ENCODE measurements around the gene RIC3.

RIC3 gene

GRCh38 chr11:8087756-8088155 lies 81.1 kb downstream of the RIC3 start:
- DNase-seq (ENCODE audit: low read depth in 1 of 2, low spot score in 1 of 2) = no peak

DNA sequence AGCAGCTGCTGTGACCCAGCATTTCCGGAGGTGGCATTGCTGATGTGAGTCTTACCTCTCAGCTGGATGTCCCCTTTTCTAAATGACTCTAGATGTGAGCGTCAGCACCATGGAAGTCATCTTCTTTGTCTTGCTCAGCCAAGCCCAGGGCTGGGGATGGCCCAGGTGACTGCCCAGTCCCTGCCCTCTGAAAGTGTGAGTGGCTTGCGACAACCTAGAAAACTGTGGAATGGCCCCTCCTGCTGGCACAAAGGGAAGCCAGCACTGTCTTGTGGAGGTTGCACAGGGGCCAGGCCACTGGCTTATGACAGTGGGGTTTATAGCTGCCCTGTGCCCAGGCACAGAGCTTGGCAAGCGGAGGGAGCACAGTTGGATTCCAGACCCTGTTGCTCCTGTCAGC lies 81.6 kb downstream of the RIC3 start:
- no peak for DNase-seq (ENCODE audit: low read depth in 1 of 2, low spot score in 1 of 2)

DNA sequence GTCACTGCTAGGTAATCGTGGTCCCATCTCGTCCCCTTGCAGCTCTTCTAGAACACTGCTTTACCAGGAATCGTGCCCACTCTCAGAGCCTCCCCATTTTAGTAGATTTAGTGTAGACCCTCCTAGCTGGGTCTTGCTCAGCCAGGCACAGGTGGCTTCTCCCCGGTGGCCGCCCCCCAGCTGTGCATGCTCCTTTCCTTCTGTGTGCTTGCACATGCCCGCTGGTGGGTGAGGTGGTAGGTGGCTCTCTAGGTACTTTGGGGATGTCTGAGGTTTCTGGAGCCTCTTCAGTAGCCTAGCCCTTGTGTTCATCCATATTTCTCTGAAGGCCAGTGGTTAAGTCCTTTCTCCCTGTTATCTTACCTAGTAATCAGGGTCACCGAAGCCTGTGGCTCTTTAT lies 82.3 kb downstream of the RIC3 start:
- DNase-seq (ENCODE audit: low read depth in 1 of 2, low spot score in 1 of 2) = no peak

GRCh38 chr11:8086001-8086479 lies 82.8 kb downstream of the RIC3 start:
- no peak for DNase-seq (ENCODE audit: low read depth in 1 of 2, low spot score in 1 of 2)

DNA sequence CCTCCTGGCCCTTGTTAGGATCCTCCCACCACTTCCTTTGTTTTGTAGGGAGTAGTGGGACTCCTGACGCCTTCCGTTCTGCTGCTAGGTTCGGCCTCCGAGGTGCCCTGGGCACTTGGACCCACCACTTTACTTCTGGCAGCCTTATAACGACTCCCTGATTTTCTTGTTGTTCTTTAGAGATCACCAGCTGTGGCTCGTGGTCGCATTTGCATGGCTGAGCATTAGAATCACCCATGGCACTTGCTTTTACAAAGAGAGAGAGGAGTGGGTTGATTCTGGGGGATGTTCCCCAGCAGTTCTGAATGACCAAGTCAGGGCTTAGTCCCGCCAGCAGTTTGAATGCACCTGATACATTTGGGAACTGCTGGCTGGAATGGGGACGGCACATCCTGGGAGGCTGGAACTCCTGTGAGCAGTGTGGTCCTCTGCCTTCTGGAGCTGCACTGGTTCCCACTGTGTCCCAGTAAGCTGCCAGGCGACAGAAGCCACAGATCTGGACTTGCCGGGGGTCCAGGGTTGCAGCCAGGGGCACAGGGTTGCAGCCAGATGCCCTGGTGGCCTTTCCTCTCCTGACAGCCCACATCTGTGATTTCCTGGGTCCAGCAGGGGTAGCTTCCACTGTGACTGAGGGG lies 83.7 kb downstream of the RIC3 start:
- DNase-seq (ENCODE audit: low read depth in 1 of 2, low spot score in 1 of 2) = no peak

DNA sequence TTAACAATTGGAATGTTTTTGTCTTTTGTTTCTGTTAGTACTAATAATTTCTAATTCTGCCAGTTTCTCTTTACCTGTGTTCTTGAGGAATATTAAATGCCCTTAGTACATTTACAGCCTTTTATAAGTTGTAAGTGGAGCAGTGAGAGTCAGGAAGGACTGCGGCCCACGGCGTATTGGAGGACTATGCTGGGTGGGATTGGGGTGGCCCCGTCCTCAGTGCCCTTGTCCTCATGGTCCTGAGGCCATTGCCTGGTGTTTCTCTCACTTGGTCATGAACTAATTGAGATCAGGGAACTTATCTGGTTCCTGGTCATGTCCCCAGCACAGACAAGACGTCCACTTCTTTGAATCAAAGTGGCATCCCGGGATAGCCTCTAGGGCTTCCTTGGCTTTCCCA lies 84.5 kb downstream of the RIC3 start:
- no peak for DNase-seq (ENCODE audit: low read depth in 1 of 2, low spot score in 1 of 2)

- DNase-seq (ENCODE audit: low read depth in 1 of 2, low spot score in 1 of 2) = no peak
Measured at GRCh38 chr11:8083871-8084281, 84.9 kb downstream of the RIC3 start.

- no peak for DNase-seq (ENCODE audit: low read depth in 1 of 2, low spot score in 1 of 2)
Measured at GRCh38 chr11:8083088-8083395, 85.8 kb downstream of the RIC3 start.

DNA sequence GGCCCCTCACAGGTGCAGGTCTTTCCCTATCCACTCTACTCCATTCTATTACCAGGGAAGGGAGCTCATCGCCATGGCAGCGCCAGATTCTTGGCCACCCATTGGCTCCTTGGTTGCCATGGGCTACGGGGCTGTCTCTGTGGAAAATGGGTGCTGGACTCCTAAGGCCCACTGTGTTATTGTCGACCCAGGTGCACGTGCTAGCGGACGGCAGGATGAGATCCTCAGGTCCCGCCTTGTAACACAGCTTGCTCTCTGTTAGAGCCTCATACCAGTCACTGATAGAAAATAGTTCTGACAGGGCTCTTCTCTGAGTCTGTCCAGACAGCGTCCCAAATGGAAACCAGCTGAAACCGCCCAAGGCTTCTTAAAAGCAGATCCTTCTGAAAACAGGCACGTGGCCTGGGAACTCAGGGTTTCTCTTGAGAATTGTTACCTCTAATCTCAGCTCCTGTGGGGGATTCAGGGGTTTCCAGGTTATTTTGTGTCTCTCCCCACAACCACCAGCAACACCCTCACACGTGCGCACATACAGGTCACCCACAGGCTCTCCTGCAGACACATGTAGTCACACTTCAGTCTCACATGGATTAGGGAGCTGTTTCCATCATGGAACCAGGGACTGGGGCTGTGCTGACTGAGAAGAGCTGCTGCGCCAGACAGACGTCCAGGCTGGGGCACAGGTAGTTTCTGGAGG lies 86.3 kb downstream of the RIC3 start:
- no peak for DNase-seq (ENCODE audit: low read depth in 1 of 2, low spot score in 1 of 2)

DNA sequence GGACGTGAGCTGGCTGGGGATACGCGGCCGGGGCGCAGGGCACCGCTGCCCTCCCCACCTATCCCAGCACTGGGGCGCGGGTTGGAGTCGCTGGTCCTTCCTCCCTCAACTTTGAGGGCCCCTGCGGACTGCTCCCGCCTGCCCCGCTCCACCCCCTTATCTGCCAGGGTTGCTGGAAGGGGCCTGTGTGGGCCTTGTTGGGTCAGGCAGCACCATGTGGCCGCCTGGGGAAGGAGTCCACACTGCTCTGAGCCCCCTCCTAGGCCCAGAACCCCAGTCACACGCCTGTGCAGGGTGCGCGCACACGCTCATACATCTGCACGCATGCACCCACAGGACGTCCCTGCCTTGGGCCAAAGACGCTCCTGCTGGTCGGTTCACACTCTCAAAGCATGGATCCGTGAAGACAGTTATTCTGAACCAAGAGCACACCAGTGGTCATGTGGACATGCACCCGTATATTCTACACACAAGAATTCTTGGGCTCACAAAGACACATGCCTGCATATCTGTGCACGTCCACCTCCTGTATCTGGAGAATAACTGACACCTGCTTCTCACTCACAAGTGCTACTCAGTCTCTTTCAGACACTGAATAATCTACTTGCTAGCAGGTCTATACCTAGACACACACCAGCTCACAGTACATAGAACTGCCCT lies 87.1 kb downstream of the RIC3 start:
- no peak for DNase-seq (ENCODE audit: low read depth in 1 of 2, low spot score in 1 of 2)

DNA sequence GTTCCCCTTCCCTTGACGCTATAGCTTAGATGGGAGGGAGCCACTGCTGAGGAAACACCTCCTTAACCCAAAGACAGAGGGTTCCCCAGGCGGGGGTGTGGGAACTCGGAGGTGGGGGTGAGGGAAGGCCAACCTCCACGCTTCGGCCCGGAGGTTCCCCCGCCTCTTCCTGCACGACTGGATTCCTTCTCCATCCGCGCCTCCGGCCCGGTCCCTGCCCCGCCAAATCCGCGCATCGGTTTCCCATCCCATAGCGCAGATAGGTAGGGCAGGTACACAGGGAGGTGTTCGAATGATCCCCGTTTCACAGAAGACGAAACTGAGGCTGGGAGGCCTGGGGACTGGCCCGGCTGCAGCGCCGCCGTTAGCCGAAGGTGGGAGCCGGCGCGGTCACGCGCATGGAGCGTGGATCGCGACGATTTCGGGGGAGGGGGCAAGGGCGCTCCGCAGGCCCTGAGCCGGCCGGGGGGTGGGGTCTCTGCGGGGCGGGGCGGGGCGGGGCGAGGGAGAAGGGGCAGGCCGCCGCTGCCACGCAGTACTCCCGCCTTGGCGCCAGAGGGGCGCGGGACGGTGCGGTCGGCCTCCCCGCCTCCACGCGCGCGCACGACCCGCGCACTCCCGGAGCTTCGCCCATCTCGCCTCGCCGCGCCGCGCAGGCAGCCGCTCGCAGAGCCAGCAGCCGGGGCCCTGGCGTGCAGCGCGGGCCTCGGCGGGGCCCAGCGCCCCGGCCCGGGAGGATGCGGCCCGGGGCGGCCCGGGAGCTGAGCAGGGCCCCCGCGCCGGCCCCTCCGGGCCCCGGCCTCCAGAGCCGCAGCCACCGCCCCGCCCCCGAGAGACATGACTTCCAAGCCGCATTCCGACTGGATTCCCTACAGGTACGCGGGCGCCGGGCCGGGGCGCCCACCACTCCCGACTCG lies 87.9 kb downstream of the RIC3 start, which contains the start of gene TUB:
TUB (plus strand) TSS at position 538 of the 917 bp plus-strand sequence; CDS start at position 838, 300 bp downstream.
- DNase-seq (ENCODE audit: low read depth in 1 of 2, low spot score in 1 of 2) = no peak

DNA sequence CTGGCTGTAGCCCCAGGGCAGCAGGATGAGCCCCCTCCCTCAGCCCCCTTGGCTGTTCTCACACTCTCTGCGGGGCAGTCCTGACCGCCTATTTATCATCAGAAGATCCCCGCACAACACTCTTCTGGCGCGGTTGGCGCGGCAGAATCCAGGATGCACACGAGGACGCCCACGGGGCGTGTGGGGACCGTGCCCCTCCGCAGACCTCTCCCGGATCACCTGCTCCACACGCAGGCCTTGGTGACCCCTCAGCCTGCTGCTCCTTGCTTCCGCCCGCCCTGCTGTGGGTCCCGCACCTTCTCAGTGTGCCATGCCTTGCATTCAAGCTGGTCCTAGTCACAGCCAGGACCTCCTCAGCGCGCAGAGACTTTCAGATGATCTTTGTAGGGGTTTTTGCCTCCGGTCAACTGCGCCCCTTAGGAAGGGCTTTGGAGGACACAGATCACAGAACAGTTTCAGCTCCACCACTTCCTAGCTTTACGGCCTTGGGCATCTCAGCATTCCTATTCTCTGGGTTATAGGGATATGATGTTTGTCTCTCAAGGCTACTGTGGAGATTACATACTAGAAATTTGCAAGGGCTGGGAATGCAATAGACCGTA lies 88.7 kb downstream of the RIC3 start:
- no peak for DNase-seq (ENCODE audit: low read depth in 1 of 2, low spot score in 1 of 2)

DNA sequence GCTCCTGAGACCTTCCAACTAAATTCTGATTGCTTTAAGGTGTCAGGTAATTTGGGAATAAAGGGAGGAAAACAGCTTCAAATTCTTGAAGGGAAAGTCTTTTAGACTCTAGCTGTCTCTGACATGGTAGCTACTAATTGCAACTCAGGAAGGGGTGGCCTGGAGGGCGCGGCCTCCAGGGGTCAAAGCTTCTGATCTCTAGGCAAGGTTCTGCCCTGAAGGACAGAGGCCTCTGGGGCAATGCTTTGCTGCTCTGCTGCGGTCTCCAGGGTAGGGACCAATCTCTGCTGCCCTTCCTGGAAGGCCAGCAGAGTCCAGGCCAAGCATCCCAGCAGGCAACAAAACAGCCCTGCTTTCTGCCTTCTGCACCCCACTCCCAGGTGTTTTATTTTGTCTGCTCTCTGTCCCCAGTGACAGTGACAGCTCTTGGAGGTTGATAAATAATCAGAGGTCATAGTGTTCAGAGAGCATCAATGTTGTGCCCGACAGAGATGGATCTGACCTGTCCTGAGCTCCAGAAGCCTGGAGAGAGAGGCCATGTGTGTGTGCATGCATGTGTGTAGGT lies 89.6 kb downstream of the RIC3 start:
- no peak for DNase-seq (ENCODE audit: low read depth in 1 of 2, low spot score in 1 of 2)

DNA sequence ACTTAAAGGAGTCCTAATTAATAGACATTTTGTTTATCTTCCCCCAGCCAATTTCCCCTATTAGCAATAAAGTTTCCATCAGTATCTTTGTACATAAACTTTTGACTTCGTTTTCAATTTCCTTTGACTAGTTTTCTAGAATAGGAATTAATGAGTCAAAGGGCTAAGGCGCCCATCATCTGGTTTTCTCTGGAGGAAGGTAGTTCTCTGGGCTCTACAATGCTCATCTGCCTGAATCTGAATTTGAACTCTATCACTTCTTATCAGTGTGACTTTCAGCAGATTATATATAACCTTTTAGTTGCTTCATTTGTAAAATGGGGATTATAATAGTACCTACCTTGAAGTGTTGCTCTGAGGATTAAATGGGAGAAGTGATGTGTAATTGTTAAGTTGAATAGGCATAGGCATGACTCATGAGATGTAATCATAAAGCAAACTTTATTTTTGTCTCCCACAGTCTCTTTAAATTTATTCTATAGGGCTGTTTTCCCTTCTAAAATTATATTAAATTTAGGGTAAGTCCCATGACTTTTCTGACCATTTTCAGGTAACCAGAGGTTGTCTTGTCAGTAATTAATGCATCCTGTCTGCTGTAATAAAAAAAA lies 93.6 kb downstream of the RIC3 start:
- DNase-seq (ENCODE audit: low read depth in 1 of 2, low spot score in 1 of 2) = no peak

DNA sequence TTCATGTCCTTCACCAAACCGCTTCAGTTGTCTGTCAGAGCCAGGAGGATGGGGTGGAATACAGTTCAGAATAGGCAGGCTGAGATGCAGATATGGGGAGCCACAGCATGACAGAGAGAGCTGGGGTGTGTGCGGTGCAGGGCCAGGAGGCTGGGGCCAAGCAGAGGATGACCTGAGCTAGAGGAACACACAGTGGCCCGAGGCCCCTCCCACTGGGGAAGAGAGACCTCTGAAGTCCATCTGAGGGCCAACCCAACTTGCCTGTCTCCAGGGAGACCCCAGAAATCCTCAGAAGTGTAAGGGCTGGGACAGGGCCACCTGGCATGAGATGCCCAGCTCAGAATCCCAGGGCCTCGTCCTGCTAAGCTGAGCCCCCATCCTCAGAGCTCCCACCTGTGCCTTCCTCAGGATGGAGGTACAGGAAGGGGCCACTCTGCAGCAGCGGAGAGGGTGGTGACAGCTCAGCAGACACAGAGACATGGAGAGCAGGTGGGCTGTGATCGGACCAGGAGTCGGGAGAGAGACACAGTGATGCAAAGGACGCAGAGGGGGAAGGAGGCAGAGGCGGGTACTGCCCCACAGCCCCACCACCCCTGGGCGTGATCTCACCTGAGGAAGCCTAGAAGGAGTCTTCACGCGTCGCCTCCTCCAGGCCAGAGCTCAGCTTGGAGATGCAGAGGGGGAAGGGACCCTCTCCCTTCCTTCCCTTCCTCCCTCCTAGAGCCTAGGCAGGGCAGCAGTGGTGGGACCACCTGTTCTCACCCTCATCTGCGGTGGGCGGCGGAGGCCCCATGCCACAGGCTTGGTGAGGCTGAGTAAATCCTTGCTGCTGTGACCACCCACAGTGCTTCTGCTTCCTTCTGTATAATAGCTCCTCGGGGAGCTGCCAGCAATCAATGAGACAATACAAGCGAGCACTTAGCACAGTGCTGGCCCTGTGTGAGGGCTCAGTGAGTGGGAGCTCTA lies 96.9 kb downstream of the RIC3 start:
- no peak for DNase-seq (ENCODE audit: low read depth in 1 of 2, low spot score in 1 of 2)

DNA sequence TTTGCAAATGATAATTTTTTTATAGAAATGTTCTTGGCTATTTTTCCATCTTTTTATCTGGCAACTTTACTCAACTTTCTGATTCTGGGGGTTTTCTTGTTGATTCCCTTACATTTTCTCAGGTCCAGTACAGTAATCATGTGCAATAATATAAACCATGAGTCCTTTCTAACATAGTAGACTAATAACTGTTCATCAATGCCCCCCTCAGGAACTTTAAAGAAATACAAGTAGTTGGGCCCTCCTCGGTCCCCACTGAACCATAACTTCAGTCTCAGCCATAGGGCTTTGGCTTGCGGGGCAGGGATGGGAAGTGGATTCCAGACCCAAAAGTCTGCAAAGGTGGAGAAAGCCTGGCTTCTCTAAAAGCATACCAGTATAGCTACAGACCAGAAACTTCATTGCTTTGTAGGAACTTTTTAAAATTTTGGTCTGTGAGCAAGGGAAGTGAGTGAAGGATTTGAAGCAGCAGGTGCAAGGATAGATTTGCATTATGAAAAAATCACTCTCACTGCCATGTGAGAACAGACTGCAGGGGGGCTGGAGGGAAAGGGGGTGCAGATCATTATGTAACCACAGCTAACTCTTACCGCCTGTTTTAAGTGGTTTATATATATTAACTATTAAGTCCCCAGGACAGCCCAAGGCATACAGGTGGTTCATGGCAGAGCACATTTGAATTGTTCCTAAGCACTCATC lies 98.3 kb downstream of the RIC3 start:
- no peak for DNase-seq (ENCODE audit: low read depth in 1 of 2, low spot score in 1 of 2)

DNA sequence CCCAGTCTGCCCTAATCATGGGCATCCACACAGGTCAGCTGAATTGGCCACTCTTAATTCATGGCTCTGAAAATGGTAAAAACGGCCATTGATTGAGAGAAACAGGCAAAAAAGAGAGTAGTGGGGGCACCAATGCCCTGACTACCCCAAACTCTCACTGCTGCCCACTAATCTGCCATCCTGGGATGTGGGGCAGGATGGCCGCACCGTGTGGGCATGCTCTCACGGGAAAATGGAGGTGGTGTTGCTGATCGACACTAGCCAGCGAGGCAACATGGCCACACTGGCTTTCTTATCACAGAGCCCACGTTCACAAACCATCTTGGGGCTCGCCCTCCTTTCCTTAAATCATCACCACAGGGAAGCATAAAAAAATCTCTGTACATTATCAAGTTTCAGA lies 99.1 kb downstream of the RIC3 start:
- no peak for DNase-seq (ENCODE audit: low read depth in 1 of 2, low spot score in 1 of 2)

GRCh38 chr11:8068605-8069221 lies 100.1 kb downstream of the RIC3 start:
- no peak for DNase-seq (ENCODE audit: low read depth in 1 of 2, low spot score in 1 of 2)

Measured in activated CD4-positive, alpha-beta T cell treated with anti-CD3 and anti-CD28 coated beads, Interleukin-2, amount 50 U/mL, for 24 hours (primary cell).